Stimulated activated CD8-positive, alpha-beta memory T cell treated with anti-CD3 and anti-CD28 coated beads, Interleukin-7, amount 100 ng/mL, for 24 hours (primary cell): ENCODE measurements around the gene PKIB.

Experiments
- DNase-seq: peaks from one replicate; pipeline ENCODE4 v3.0.0-alpha.2; 2020; ENCODE audit warnings: low read depth

Gene PKIB

DNA sequence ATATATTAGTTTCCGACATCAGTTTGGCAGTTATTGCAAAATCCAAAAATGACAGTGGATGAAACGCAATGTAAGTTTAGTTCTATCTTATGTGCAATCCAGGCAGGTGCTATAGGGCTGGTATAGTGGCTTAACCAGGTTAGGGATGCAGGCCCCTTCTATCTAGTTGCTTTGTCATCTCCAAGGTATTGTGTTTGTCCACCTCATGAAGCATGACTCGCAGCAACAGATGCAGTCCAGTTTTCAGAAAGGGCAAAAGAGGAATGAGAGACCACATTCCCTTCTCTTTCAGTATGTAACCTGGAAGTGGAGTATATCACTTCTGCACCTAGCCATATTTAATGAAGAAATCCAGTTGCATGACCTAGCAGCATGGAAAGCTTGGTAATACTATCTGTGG, 59.7 kb downstream of the PKIB start:
- no peak for DNase-seq

GRCh38 chr6:122671251-122671650, 61.0 kb downstream of the PKIB start:
- no peak for DNase-seq

- no peak for DNase-seq
Measured at GRCh38 chr6:122673343-122673961, 63.2 kb downstream of the PKIB start.

DNA sequence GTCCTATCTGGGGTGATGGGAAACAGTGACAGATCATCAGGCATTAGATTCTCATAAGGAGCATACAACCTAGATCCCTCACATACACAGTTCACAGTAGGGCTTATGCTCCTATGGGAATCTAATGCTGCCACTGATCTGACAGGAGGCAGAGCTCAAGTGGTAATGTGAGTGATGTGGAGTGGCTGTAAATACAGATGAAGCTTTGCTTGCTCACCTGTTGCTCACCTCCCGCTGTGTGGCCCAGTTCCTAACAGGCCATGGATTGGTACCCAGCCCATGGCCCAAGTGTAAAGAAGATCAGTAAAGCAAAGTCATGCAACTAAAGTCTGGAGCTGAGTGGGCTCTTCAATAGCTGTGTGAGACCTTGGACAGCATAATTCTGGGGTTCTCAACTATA, 65.9 kb downstream of the PKIB start:
- DNase-seq, result no peak

DNA sequence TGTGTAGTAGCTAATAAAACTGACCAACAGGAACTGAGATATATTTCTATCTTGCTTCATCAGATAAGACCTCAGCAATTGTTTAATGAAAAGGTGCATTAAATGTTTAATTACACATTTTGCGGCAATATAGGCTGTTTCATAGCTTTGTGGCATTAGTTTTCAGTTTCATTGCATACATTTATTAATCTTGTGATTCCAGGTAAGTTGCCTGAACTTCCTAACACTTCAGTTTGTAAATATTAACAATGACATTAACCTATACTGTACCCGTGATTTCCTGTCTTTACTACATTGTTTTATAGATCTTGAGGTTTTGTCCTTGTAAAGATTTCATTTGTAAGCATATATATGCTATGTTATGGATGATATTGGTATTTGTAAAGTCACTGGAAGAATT, 66.5 kb downstream of the PKIB start:
- DNase-seq, result no peak

- DNase-seq, result no peak
Measured at GRCh38 chr6:122677406-122677805, 67.2 kb downstream of the PKIB start.

DNA sequence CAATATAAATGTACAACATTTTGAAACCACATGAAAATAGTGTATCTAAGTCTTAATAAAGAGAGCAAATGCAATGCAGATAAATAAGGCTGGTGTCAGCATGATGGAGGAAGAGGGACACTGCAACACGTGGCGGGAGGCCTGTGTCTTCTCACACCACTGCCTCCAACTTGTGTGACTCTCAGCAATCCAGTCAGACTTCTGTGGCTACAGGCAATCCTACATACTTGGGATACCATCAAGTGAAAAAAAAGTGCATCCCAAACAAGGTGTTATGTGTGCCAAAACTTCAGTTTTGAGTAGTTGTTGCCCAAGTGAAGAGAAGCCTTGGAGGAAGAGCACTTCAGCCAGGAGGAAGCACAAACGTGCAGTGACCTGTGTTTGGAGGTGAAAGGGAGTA, 68.6 kb downstream of the PKIB start:
- no peak for DNase-seq

- no peak for DNase-seq
Measured at GRCh38 chr6:122681705-122682104, 71.5 kb downstream of the PKIB start.

- no peak for DNase-seq
Measured at GRCh38 chr6:122683989-122684651, 73.9 kb downstream of the PKIB start.

DNA sequence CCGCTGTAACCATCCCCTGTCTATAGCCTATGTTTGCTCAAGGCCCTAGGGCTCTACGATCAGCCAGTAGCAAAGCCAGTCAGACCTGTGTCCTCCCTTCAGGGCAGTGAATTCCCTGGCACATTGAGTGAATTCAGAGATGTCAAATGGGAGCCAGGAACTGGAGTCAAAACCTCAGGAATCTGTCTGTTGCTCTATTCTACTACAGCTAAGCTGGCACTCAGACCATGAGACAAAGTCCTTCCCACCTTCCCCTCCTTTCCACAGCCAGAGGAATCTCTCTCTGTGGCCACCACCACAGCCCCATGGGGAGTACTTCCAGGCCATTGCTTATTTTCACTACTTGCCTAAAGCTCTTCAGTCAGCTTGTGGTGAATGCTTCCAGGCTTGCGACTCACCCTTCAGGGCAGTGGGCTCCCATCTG, 82.0 kb downstream of the PKIB start:
- no peak for DNase-seq

- DNase-seq, result no peak
Measured at GRCh38 chr6:122692807-122693580, 82.8 kb downstream of the PKIB start.

- no peak for DNase-seq
Measured at GRCh38 chr6:122694075-122694474, 83.9 kb downstream of the PKIB start.

- no peak for DNase-seq
Measured at GRCh38 chr6:122694602-122695001, 84.4 kb downstream of the PKIB start.

- DNase-seq, result no peak
Measured at GRCh38 chr6:122695188-122695587, 85.0 kb downstream of the PKIB start.

GRCh38 chr6:122696079-122696478, 85.9 kb downstream of the PKIB start:
- no peak for DNase-seq

GRCh38 chr6:122696853-122697252, 86.6 kb downstream of the PKIB start:
- no peak for DNase-seq

DNA sequence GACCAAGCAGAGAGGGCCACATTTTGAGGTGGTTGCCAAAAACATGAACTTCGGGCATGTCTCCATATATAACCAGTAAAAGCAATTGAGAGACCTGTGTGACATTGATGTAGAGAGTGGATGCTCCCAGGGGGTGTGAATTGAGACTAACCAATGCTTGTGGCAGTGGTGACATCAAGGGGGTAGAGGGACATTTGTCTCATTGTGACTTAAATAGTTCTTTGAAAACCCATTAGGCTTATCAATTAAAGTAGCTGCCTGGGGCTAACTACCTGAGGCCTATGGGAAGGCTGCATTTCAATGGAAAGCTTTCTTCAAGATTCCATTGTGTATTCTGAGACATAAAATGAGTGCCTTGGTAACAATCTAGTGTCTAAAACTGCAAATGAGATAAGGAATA, 87.3 kb downstream of the PKIB start:
- DNase-seq, result no peak

- no peak for DNase-seq
Measured at GRCh38 chr6:122701666-122702065, 91.5 kb downstream of the PKIB start.

- no peak for DNase-seq
Measured at GRCh38 chr6:122702841-122703240, 92.6 kb downstream of the PKIB start.

DNA sequence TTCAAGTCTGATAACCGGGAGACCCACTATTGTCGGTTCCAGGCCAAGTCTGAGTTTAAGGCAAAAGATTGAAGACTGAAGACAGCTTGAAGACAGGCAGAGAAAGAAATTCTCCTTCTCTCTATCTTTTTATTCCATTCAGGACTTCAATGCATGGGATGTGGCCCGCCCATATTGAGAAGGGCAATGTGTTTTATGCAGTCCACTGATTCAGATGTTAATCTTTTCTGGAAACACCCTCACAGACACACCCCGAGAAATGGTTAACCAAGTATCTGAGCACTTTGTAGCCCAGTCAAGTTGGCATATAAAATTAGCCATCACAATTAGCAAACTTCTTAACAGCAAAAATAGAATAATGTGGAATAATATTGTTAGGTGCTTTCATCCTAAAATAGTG, 93.9 kb downstream of the PKIB start:
- no peak for DNase-seq

DNA sequence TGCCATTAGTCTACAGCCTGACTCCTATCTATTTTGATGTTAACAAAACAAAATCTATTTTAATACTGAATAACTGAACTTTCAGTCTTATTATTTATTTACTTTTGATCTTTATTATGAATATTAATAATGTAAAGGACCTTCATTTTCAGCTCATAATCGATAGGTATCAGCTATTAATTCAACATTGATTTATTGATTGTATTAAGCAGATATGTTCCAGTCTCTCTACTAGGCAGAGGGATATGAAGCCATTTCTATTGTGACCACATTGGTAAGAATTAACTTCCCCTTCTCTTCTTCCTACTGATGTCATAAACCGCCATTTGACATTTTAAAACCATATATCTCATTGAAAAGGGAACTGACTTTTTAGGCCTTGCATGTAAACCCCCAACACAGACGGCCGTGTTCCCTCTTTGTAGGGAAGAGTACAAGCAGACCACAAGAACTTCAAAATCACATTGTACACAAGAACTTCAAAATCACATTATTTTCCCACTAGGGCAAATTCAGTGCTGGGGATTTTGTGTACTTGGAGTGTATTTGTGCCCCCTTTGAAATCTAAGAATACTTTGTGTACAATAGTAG, 99.8 kb downstream of the PKIB start:
- no peak for DNase-seq

DNA sequence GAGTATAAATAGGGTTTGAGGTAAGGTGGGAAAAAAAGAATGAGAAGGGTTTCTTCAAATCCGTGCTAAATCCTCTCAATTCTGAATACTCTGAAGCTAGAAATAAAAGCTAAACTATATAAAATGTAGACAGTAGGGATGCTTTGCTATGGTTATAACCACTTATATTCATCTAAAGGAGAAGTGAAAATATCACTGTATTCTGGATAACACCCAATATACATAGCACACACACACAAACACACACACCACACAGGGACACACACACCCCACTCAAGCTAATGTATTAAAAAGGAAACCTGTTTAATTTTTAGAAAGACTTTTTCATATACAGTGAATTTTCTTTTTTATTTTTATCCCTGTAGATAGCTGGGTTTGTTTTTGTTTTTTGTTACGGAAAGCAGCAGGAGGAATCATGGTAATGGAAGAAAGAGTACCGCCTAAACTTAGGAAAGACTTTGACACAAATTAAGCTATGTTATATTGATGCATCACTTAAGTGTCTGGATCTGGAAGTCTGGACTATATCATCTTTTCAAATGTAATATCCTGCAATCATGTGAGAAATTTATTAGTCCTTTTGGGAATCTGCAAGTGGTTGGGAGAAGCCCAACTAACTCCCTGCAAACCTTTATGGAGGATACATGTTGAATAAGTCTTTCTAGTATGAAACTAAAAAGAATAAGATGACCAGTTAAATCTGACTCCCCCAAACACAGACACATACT, 100.9 kb downstream of the PKIB start:
- no peak for DNase-seq
